SU-DHL-6 (cell line): Measurements from ENCODE around the gene MMP20.
A peak's percentile ranks its signal among the peaks of the same experiment; 100 is the strongest.

ENCODE experiments used
- H2AFZ ChIP-seq: fragments of 200-600 bp; sonication (generic); 2 replicates; pipeline ENCODE4 v1.6.1; 2014; ENCODE audit warnings: low read depth, mild to moderate bottlenecking, moderate library complexity, mixed read lengths, antibody characterized with exemption, low read length; ENCODE audit not compliant: severe bottlenecking
- H3F3A ChIP-seq: fragments of 200-600 bp; shearing (Covaris generic); 2 replicates; pipeline ENCODE4 v1.6.0; 2016; ENCODE audit warnings: antibody characterized with exemption, mild to moderate bottlenecking; ENCODE audit not compliant: insufficient read depth
- H3K27ac ChIP-seq: fragments of 200-600 bp; sonication (generic); 2 replicates; pipeline ENCODE4 v1.5.1; 2016; ENCODE audit warnings: low read depth, mild to moderate bottlenecking, low read length, moderate library complexity, mixed read lengths
- H3K27me3 ChIP-seq: fragments of 200-600 bp; sonication (generic), shearing (Covaris generic); 2 replicates; pipeline ENCODE4 v1.6.0; 2014; ENCODE audit warnings: mild to moderate bottlenecking, low read length
- H3K36me3 ChIP-seq: fragments of 200-600 bp; sonication (generic); 2 replicates; pipeline ENCODE4 v1.6.1; 2014; ENCODE audit warnings: mild to moderate bottlenecking, low read length, mixed read lengths
- H3K4me2 ChIP-seq: fragments of 300-600, 200-600 bp; shearing (Covaris generic), sonication (generic); 2 replicates; pipeline ENCODE4 v1.6.0; 2014; ENCODE audit warnings: low read length, low read depth, mild to moderate bottlenecking; ENCODE audit not compliant: poor library complexity, severe bottlenecking
- H3K4me3 ChIP-seq: fragments of 200-600 bp; sonication (generic); 2 replicates; pipeline ENCODE4 v1.5.1; 2014; ENCODE audit warnings: antibody characterized with exemption, low read length, mild to moderate bottlenecking, mixed read lengths; ENCODE audit not compliant: insufficient read depth, poor library complexity, severe bottlenecking
- H3K79me2 ChIP-seq: fragments of 200-600 bp; sonication (generic); 2 replicates; pipeline ENCODE4 v1.6.1; 2014; ENCODE audit warnings: mild to moderate bottlenecking, low read length, moderate library complexity; ENCODE audit not compliant: insufficient read depth
- H3K9ac ChIP-seq: fragments of 200-600 bp; sonication (generic); 2 replicates; pipeline ENCODE4 v1.7.0; 2014; ENCODE audit warnings: mild to moderate bottlenecking, low read length
- H3K9me2 ChIP-seq: fragments of 200-600 bp; sonication (generic); replicated peaks from 2 replicates; pipeline ENCODE4 v1.6.1; 2014; ENCODE audit warnings: low read length; ENCODE audit not compliant: insufficient read depth
- H3K9me3 ChIP-seq: fragments of 200-600 bp; sonication (generic); 2 replicates; pipeline ENCODE4 v1.6.1; 2014; ENCODE audit warnings: low read length, mixed read lengths; ENCODE audit not compliant: insufficient read depth
- H4K20me1 ChIP-seq: fragments of 200-600 bp; sonication (generic); 2 replicates; pipeline ENCODE4 v1.6.1; 2014; ENCODE audit warnings: low read depth, mild to moderate bottlenecking, antibody characterized with exemption, low read length, moderate library complexity, mixed read lengths
- EZH2phosphoT487 ChIP-seq: fragments of 200-600 bp; sonication (generic), shearing (Covaris generic); conservative IDR thresholded peaks from 2 replicates; pipeline ENCODE4 v1.6.1; 2018; ENCODE audit warnings: mild to moderate bottlenecking, antibody characterized with exemption, low read length, moderate library complexity, mixed read lengths
- TF ChIP-seq, protein P1 (sequence below): fragments of 200-600 bp; sonication (generic); IDR thresholded peaks from one replicate; pipeline ENCODE4 v1.5.1; 2017; ENCODE audit warnings: antibody characterized with exemption, mild to moderate bottlenecking, low read length, moderate library complexity; ENCODE audit not compliant: insufficient read depth, poor library complexity, severe bottlenecking

MMP20 gene

DNA sequence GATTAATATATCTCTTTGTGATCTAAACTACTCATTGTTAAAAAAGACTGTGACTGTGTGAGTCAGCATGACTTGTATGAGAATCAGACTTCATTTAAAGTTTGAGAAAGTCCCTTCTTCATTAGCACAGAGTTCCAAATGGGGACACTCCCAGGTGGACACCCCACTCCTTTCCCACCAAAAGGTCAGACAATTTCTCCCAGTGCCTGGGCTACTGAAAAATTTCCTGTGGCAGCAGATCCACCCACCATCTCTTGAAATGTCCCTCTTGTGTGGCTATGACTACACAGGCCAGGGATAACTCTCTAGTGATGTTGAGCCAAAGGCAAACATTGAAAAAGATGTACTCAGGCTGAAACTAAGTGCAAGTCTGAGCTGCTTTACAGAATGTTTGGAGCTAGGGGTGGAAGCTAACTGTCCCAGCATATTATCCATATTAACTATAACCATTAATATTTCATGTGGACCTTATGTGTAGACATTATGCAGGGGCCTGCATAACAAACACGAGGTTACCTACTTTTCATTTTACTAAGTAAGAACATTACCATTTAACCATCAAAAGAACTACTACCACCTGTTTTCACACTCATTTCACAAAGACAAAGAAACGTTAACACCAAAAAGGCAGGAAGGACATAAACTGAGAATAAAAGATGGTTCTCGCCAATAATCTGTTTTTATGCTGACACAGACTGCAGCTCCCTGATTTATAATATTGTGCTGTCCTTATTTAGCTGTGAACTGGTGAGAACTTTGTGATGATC lies 44.8 kb downstream of the MMP20 start:
- Histone ChIP-seq H3K4me2 (no peak overlapping the region), H4K20me1 (no peaks in the 10 kb centered on the region), H3K27me3 (no peaks in the 10 kb centered on the region), H3K4me3 (no peak overlapping the region), H3K9ac (no peak overlapping the region), H3K9me2 (no peaks in the 10 kb centered on the region), H3K9me3 (peaks cover 7% of the 10 kb centered on the region; the same call in 1 of the 2 replicates), H3K27ac (no peak overlapping the region), H3F3A (no peaks in the 10 kb centered on the region), H3K79me2 (no peaks in the 10 kb centered on the region), H2AFZ (no peak overlapping the region), H3K36me3 (peaks cover 12% of the 10 kb centered on the region; the same call in 1 of the 2 replicates)
- TF ChIP-seq, protein P1, sequence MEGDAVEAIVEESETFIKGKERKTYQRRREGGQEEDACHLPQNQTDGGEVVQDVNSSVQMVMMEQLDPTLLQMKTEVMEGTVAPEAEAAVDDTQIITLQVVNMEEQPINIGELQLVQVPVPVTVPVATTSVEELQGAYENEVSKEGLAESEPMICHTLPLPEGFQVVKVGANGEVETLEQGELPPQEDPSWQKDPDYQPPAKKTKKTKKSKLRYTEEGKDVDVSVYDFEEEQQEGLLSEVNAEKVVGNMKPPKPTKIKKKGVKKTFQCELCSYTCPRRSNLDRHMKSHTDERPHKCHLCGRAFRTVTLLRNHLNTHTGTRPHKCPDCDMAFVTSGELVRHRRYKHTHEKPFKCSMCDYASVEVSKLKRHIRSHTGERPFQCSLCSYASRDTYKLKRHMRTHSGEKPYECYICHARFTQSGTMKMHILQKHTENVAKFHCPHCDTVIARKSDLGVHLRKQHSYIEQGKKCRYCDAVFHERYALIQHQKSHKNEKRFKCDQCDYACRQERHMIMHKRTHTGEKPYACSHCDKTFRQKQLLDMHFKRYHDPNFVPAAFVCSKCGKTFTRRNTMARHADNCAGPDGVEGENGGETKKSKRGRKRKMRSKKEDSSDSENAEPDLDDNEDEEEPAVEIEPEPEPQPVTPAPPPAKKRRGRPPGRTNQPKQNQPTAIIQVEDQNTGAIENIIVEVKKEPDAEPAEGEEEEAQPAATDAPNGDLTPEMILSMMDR: no peak
- no peak for TF ChIP-seq EZH2phosphoT487

DNA sequence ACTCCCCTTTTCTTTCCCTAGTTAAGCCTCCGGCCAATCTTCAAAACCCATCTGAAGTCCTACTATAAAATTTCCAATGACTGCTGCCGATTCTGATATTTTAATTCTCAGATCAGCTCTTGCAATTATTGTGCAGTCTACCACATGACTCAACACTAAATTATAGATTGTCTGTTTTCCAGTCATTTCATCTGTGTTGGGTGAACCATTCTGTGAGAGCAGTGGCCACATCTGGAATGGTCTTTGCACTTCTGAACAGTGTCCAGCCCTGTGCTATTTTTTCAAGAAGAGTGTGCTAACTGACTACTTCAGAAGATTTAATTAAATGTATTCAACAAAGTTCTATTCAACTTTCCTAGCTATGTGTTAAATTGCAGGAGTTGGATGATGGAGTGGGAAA lies 47.4 kb downstream of the MMP20 start:
- Histone ChIP-seq H3K9me3 (no peaks in the 10 kb centered on the region), H3K4me3 (no peak overlapping the region), H3K4me2 (no peak overlapping the region), H3K9me2 (no peaks in the 10 kb centered on the region), H3K27me3 (no peaks in the 10 kb centered on the region), H3K36me3 (no peaks in the 10 kb centered on the region), H3K79me2 (no peaks in the 10 kb centered on the region), H2AFZ (no peak overlapping the region), H3K9ac (no peak overlapping the region), H4K20me1 (no peaks in the 10 kb centered on the region), H3K27ac (no peak overlapping the region), H3F3A (no peaks in the 10 kb centered on the region)
- TF ChIP-seq, protein P1: no peak

DNA sequence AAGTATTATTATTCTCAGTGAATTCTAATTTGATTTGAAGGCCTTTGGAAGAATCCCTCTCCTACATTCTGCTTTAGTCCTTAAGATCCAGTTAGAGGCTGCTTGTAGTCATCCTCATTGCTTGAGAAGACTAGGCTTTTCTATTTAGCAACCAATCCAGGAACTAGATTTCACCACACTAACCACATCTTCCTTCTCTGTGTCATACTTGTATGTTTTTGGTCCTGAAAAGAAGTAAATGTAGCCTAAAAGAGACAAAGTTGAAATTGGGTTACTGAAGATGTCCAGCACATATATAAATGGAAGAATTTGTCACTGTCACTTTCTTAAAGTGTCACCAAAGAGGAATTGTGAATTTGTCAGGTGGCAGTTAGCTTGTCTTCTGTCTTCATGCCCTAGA lies 48.0 kb downstream of the MMP20 start:
- Histone ChIP-seq H3K36me3 (no peaks in the 10 kb centered on the region), H3K9ac (no peak overlapping the region), H4K20me1 (no peaks in the 10 kb centered on the region), H3K9me3 (no peaks in the 10 kb centered on the region), H3K4me2 (peak overlapping the region; percentile 33), H3K79me2 (no peaks in the 10 kb centered on the region), H3K9me2 (no peaks in the 10 kb centered on the region), H3K27ac (no peak overlapping the region), H3F3A (no peaks in the 10 kb centered on the region), H2AFZ (peak overlapping the region; percentile 89), H3K27me3 (no peaks in the 10 kb centered on the region), H3K4me3 (no peak overlapping the region)
- TF ChIP-seq, protein P1: no peak
- no peak for TF ChIP-seq EZH2phosphoT487
